Occipital lobe (tissue), 3 donors: ENCODE measurements around the gene ILF3. TPM values are rescaled to one million over a fixed set of nuclear protein-coding genes. Genes with fewer than 3 reads are reported as not detected.

Source experiments
- DNase-seq: peaks from one replicate; lab custom pipeline; 2025; lab: John Stamatoyannopoulos, UW
- small RNA-seq: library from RNA; depleted of rRNA; stranded (forward); fragments of <200 nt; gene quantifications from one replicate; pipeline ENCODE3, GENCODE V24; 2014
- total RNA-seq: library from RNA; depleted of rRNA; stranded (reverse); fragments of >200 nt; gene quantifications from one replicate; pipeline ENCODE4 v1.2.3, GENCODE V29; 2014

Gene ILF3
- total RNA-seq, 1 donor from 2014 or later = 148 TPM

GRCh38 chr19:10729411-10729810, 75.3 kb downstream of the ILF3 start:
- DNase-seq = no peak

GRCh38 chr19:10730932-10731331, 76.8 kb downstream of the ILF3 start:
- DNase-seq = no peak

- DNase-seq = no peak
These were observed 81.6 kb downstream of the ILF3 start for GRCh38 chr19:10735741-10736140.

DNA sequence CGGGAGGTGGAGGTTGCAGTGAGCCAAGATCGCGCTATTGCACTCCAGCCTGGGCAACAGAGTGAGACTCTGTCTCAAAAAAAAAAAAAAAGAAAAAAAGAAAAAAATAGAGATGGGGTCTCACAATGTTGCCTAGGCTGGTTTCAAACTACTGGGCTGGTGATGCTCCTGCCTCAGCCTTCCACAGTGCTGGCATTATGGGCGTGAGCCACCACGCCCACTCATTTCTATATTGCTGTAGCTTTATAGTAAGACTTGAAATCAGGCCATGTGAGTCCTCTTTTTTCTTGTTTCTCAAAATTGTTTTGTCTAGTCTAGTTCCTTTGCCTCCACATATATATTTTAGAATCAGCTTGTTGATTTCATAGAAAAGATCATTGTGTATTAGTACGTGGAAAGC, 82.0 kb downstream of the ILF3 start:
- DNase-seq = no peak

GRCh38 chr19:10736916-10737551, 82.9 kb downstream of the ILF3 start:
- DNase-seq = no peak

GRCh38 chr19:10737722-10738121, 83.6 kb downstream of the ILF3 start:
- DNase-seq = no peak

GRCh38 chr19:10740798-10741197, 86.7 kb downstream of the ILF3 start:
- no peak for DNase-seq

Small RNA genes within 50 kb of the gene (small RNA-seq; reads per million reads assigned to genes)
- gene MIR638 = not detected

Other genes with a start within 250 kb of the ILF3 start
- gene PDE4A, start 233.8 kb upstream of the ILF3 start, total RNA-seq = 5.6 TPM
- 32.9 TPM for gene KEAP1, start 151.0 kb upstream of the ILF3 start, total RNA-seq
- 0.31 TPM for gene S1PR5, start 136.9 kb upstream of the ILF3 start, total RNA-seq
- gene ATG4D, start 110.4 kb upstream of the ILF3 start, total RNA-seq = 11.7 TPM
- 4.1 TPM for gene KRI1, start 88.3 kb upstream of the ILF3 start, total RNA-seq
- gene CDKN2D, start 85.4 kb upstream of the ILF3 start, total RNA-seq = 83.6 TPM
- not detected for gene AP1M2, start 67.0 kb upstream of the ILF3 start, total RNA-seq
- 25.9 TPM for gene SLC44A2, start 28.8 kb upstream of the ILF3 start, total RNA-seq
- gene QTRT1, start 47.1 kb downstream of the ILF3 start, total RNA-seq = 32.1 TPM
- 34.0 TPM for gene DNM2, start 63.7 kb downstream of the ILF3 start, total RNA-seq
- gene TMED1, start 181.9 kb downstream of the ILF3 start, total RNA-seq = 11.5 TPM
- gene C19orf38, start 194.1 kb downstream of the ILF3 start, total RNA-seq = 0.94 TPM
- 22.3 TPM for gene CARM1, start 217.2 kb downstream of the ILF3 start, total RNA-seq